Osteoblast (primary cell): Measurements from ENCODE around the gene GNRHR. TPM values are rescaled to one million over a fixed set of nuclear protein-coding genes. Genes with fewer than 3 reads are reported as not detected.
"Not testable (repeated sequence)": the region's sequence is repeated elsewhere in the genome, so short reads cannot be mapped to it uniquely, and the experiment has no call there.

ENCODE experiments used
- DNase-seq: peaks from one replicate; pipeline ENCODE4 v3.0.0; 2011; ENCODE audit warnings: low spot score, mixed read lengths; ENCODE audit not compliant: insufficient read length; ENCODE audit errors: missing footprints
- H2AFZ ChIP-seq: 2 replicates; pipeline ENCODE4 v1.6.0; 2011; ENCODE audit warnings: mild to moderate bottlenecking, low read length
- H3K27ac ChIP-seq: 2 replicates; pipeline ENCODE4 v1.5.1; 2011; ENCODE audit warnings: mild to moderate bottlenecking, low read depth, low read length, moderate library complexity
- H3K27me3 ChIP-seq: 2 replicates; pipeline ENCODE4 v1.6.0; 2012; ENCODE audit warnings: mild to moderate bottlenecking, control low read depth, inconsistent platforms, low read length, moderate library complexity; ENCODE audit not compliant: insufficient read depth
- H3K36me3 ChIP-seq: 2 replicates; pipeline ENCODE4 v1.5.1; 2011; ENCODE audit warnings: mild to moderate bottlenecking, low read length, control low read depth, moderate library complexity; ENCODE audit not compliant: insufficient read depth
- H3K4me1 ChIP-seq: 2 replicates; pipeline ENCODE4 v1.5.1; 2011; ENCODE audit warnings: mild to moderate bottlenecking, low read length, control low read depth, moderate library complexity; ENCODE audit not compliant: insufficient read depth
- H3K4me2 ChIP-seq: 2 replicates; pipeline ENCODE4 v1.6.0; 2011; ENCODE audit warnings: mild to moderate bottlenecking, low read length; ENCODE audit not compliant: insufficient read depth
- H3K4me3 ChIP-seq: fragments of 200-600 bp; sonication (generic); 3 replicates; pipeline ENCODE4 v1.5.1; 2012; ENCODE audit warnings: mild to moderate bottlenecking, low read length, inconsistent platforms; ENCODE audit not compliant: insufficient read depth
- H3K79me2 ChIP-seq: 2 replicates; pipeline ENCODE4 v1.6.0; 2012; ENCODE audit warnings: mild to moderate bottlenecking, low read length, control low read depth, inconsistent platforms; ENCODE audit not compliant: insufficient read depth
- H3K9me3 ChIP-seq: 2 replicates; pipeline ENCODE4 v1.5.1; 2011; ENCODE audit warnings: low read depth, low read length, control low read depth
- H4K20me1 ChIP-seq: 2 replicates; pipeline ENCODE4 v1.6.0; 2012; ENCODE audit warnings: mild to moderate bottlenecking, low read length, control low read depth; ENCODE audit not compliant: insufficient read depth
- CTCF ChIP-seq: IDR thresholded peaks from 2 replicates; pipeline ENCODE4 v1.5.1; 2011; ENCODE audit warnings: mild to moderate bottlenecking, low read depth, low read length, moderate library complexity; ENCODE audit errors: extremely low read depth
- total RNA-seq: library from RNA; depleted of rRNA; stranded (reverse); fragments of >200 nt; gene quantifications from 2 replicates; pipeline ENCODE4 v1.2.3, GENCODE V29; 2012

The GNRHR gene
- total RNA-seq, 1 donor = not detected

GRCh38 chr4:67735325-67735724, 18.9 kb downstream of the GNRHR start:
- H4K20me1 ChIP-seq = no peaks in the 10 kb centered on the region
- H3K27me3 ChIP-seq = no peaks in the 10 kb centered on the region
- H3K27ac ChIP-seq = no peak overlapping the region
- no peaks in the 10 kb centered on the region for H3K79me2 ChIP-seq
- H3K4me3 ChIP-seq = no peak overlapping the region
- H3K9me3 ChIP-seq = no peaks in the 10 kb centered on the region
- TF ChIP-seq CTCF = no peak
- no peaks in the 10 kb centered on the region for H3K4me1 ChIP-seq
- H3K36me3 ChIP-seq = no peaks in the 10 kb centered on the region
- H3K4me2 ChIP-seq = no peak overlapping the region
- no peak overlapping the region for H2AFZ ChIP-seq
- no peak for DNase-seq

GRCh38 chr4:67730511-67730910, 23.7 kb downstream of the GNRHR start:
- not testable (repeated sequence) for H3K27me3 ChIP-seq, H3K9me3 ChIP-seq, DNase-seq, H3K4me2 ChIP-seq, H3K27ac ChIP-seq, H3K79me2 ChIP-seq, H4K20me1 ChIP-seq, H3K4me3 ChIP-seq, H2AFZ ChIP-seq, H3K36me3 ChIP-seq
- peaks cover 15% of the 10 kb centered on the region for H3K4me1 ChIP-seq

- no peaks in the 10 kb centered on the region for H4K20me1 ChIP-seq
- peaks cover 19% of the 10 kb centered on the region for H3K4me1 ChIP-seq
- no peak for DNase-seq
- H2AFZ ChIP-seq = peak overlapping the region; percentile 8
- peak overlapping the region; percentile 42 for H3K4me2 ChIP-seq
- H3K79me2 ChIP-seq = no peaks in the 10 kb centered on the region
- H3K36me3 ChIP-seq = no peaks in the 10 kb centered on the region
- peak overlapping the region; percentile 71 for H3K27ac ChIP-seq
- TF ChIP-seq CTCF = no peak
- no peaks in the 10 kb centered on the region for H3K9me3 ChIP-seq
- H3K27me3 ChIP-seq = no peaks in the 10 kb centered on the region
- no peak overlapping the region for H3K4me3 ChIP-seq
These were observed 26.9 kb downstream of the GNRHR start for GRCh38 chr4:67727124-67727850.

- TF ChIP-seq CTCF = no peak
- Histone ChIP-seq H2AFZ (no peak overlapping the region), H3K27me3 (no peaks in the 10 kb centered on the region), H4K20me1 (no peaks in the 10 kb centered on the region), H3K4me1 (peaks cover 26% of the 10 kb centered on the region), H3K36me3 (no peaks in the 10 kb centered on the region), H3K4me3 (no peak overlapping the region), H3K4me2 (no peak overlapping the region), H3K79me2 (no peaks in the 10 kb centered on the region), H3K9me3 (no peaks in the 10 kb centered on the region), H3K27ac (peak overlapping the region; percentile 17)
- DNase-seq = no peak
These were observed 28.2 kb downstream of the GNRHR start for GRCh38 chr4:67725981-67726380.
